Effector memory CD4-positive, alpha-beta T cell (primary cell): Measurements from ENCODE around the gene CPB2.

Source experiments
- DNase-seq, 3 donors: peaks; one replicate each; pipeline ENCODE4 v3.0.0-alpha.2; 2020
- H3K27ac ChIP-seq: 2 replicates; pipeline ENCODE4 v1.7.0; 2013; ENCODE audit warnings: mild to moderate bottlenecking, low read length, moderate library complexity; ENCODE audit not compliant: insufficient read depth, poor library complexity, severe bottlenecking
- H3K27me3 ChIP-seq: replicated peaks from 2 replicates; pipeline ENCODE4 v1.7.0; 2013; ENCODE audit warnings: mild to moderate bottlenecking, low read length; ENCODE audit not compliant: insufficient read depth, control insufficient read depth, poor library complexity, severe bottlenecking
- H3K36me3 ChIP-seq: 2 replicates; pipeline ENCODE4 v1.7.0; 2013; ENCODE audit warnings: mild to moderate bottlenecking, low read length, moderate library complexity; ENCODE audit not compliant: control insufficient read depth, insufficient read depth
- H3K4me1 ChIP-seq: 2 replicates; pipeline ENCODE4 v1.7.0; 2013; ENCODE audit warnings: low read length, mild to moderate bottlenecking; ENCODE audit not compliant: control insufficient read depth, insufficient read depth, poor library complexity, severe bottlenecking
- H3K4me3 ChIP-seq: 2 replicates; pipeline ENCODE4 v1.7.0; 2013; ENCODE audit warnings: low read length, low read depth, mild to moderate bottlenecking; ENCODE audit not compliant: insufficient read depth, poor library complexity, severe bottlenecking
- H3K9me3 ChIP-seq: 2 replicates; pipeline ENCODE4 v1.7.0; 2013; ENCODE audit warnings: mild to moderate bottlenecking, low read length, moderate library complexity; ENCODE audit not compliant: control insufficient read depth

CPB2 gene

GRCh38 chr13:46100191-46100815, 4.5 kb downstream of the CPB2 start:
- DNase-seq = no peak
- Histone ChIP-seq H3K36me3 (no peaks in the 10 kb centered on the region), H3K27me3 (no peaks in the 10 kb centered on the region), H3K4me1 (no peaks in the 10 kb centered on the region), H3K27ac (no peak overlapping the region), H3K4me3 (no peak overlapping the region), H3K9me3 (no peaks in the 10 kb centered on the region)

- Histone ChIP-seq H3K4me1 (no peaks in the 10 kb centered on the region), H3K4me3 (no peak overlapping the region), H3K27me3 (no peaks in the 10 kb centered on the region), H3K27ac (no peak overlapping the region), H3K9me3 (no peaks in the 10 kb centered on the region), H3K36me3 (no peaks in the 10 kb centered on the region)
- no peak for DNase-seq
Observed at GRCh38 chr13:46097663-46098062, 7.2 kb downstream of the CPB2 start.

GRCh38 chr13:46097015-46097414, 7.8 kb downstream of the CPB2 start:
- H3K4me1 ChIP-seq = no peaks in the 10 kb centered on the region
- no peak overlapping the region for H3K4me3 ChIP-seq
- DNase-seq = no peak
- H3K27me3 ChIP-seq = no peaks in the 10 kb centered on the region
- H3K27ac ChIP-seq = no peak overlapping the region
- H3K36me3 ChIP-seq = no peaks in the 10 kb centered on the region
- no peaks in the 10 kb centered on the region for H3K9me3 ChIP-seq

GRCh38 chr13:46094478-46094877, 10.4 kb downstream of the CPB2 start:
- Histone ChIP-seq H3K4me1 (no peaks in the 10 kb centered on the region), H3K36me3 (no peaks in the 10 kb centered on the region), H3K27me3 (no peaks in the 10 kb centered on the region), H3K9me3 (no peaks in the 10 kb centered on the region), H3K27ac (no peak overlapping the region), H3K4me3 (no peak overlapping the region)
- DNase-seq = no peak

GRCh38 chr13:46088821-46089562, 15.8 kb downstream of the CPB2 start:
- DNase-seq = no peak
- no peaks in the 10 kb centered on the region for H3K36me3 ChIP-seq
- H3K4me3 ChIP-seq = no peak overlapping the region
- no peaks in the 10 kb centered on the region for H3K9me3 ChIP-seq
- H3K27me3 ChIP-seq = no peaks in the 10 kb centered on the region
- no peaks in the 10 kb centered on the region for H3K4me1 ChIP-seq
- no peak overlapping the region for H3K27ac ChIP-seq

- no peak overlapping the region for H3K4me3 ChIP-seq
- no peaks in the 10 kb centered on the region for H3K4me1 ChIP-seq
- no peaks in the 10 kb centered on the region for H3K27me3 ChIP-seq
- no peaks in the 10 kb centered on the region for H3K9me3 ChIP-seq
- H3K36me3 ChIP-seq = no peaks in the 10 kb centered on the region
- no peak overlapping the region for H3K27ac ChIP-seq
- DNase-seq = no peak
Observed at GRCh38 chr13:46087481-46087880, 17.4 kb downstream of the CPB2 start.

- DNase-seq = no peak
Observed at GRCh38 chr13:46086985-46087384, 17.8 kb downstream of the CPB2 start.

GRCh38 chr13:46086421-46086922, 18.4 kb downstream of the CPB2 start:
- Histone ChIP-seq H3K27ac (no peak overlapping the region), H3K4me3 (no peak overlapping the region), H3K9me3 (no peaks in the 10 kb centered on the region), H3K27me3 (no peaks in the 10 kb centered on the region), H3K4me1 (no peaks in the 10 kb centered on the region), H3K36me3 (no peaks in the 10 kb centered on the region)
- no peak for DNase-seq

More at GRCh38 chr13:46086985-46087384, 17.8 kb downstream of the CPB2 start:
- Histone ChIP-seq H3K4me3 (no peak overlapping the region), H3K27ac (no peak overlapping the region), H3K4me1 (no peaks in the 10 kb centered on the region), H3K36me3 (no peaks in the 10 kb centered on the region), H3K27me3 (no peaks in the 10 kb centered on the region), H3K9me3 (no peaks in the 10 kb centered on the region)

- Histone ChIP-seq H3K4me1 (no peaks in the 10 kb centered on the region), H3K27me3 (no peaks in the 10 kb centered on the region)
- no peak for DNase-seq
Observed at GRCh38 chr13:46085737-46086136, 19.1 kb downstream of the CPB2 start.

GRCh38 chr13:46082324-46082723, 22.5 kb downstream of the CPB2 start:
- Histone ChIP-seq H3K4me1 (no peaks in the 10 kb centered on the region), H3K4me3 (no peak overlapping the region), H3K9me3 (no peaks in the 10 kb centered on the region), H3K27ac (no peak overlapping the region), H3K27me3 (no peaks in the 10 kb centered on the region), H3K36me3 (no peaks in the 10 kb centered on the region)
- no peak for DNase-seq

More at GRCh38 chr13:46085737-46086136, 19.1 kb downstream of the CPB2 start:
- Histone ChIP-seq H3K36me3 (no peaks in the 10 kb centered on the region), H3K27ac (no peak overlapping the region), H3K9me3 (no peaks in the 10 kb centered on the region), H3K4me3 (no peak overlapping the region)
